Thoracic aorta (tissue), 2 donors: ENCODE data around the gene PISD. TPM values are rescaled to one million over a fixed set of nuclear protein-coding genes. Genes with fewer than 3 reads are reported as not detected.

Source experiments
- ATAC-seq: fragments of 150-250 bp; one replicate; pipeline ENCODE4 v1.8.0; 2017; ENCODE audit warnings: low read depth; ENCODE audit not compliant: insufficient number of reproducible peaks, low FRiP score
- DNase-seq: peaks from one replicate; pipeline ENCODE4 v3.0.0-alpha.2; 2020; ENCODE audit warnings: low spot score
- H3K27ac ChIP-seq, 2 donors: fragments of 200-600 bp; sonication (generic); 1 replicate in 1 of 2; 2 replicates in 1 of 2; pipeline ENCODE4 v1.5.1; 2016; ENCODE audit warnings: mild to moderate bottlenecking in 2 of 2, moderate library complexity in 2 of 2
- H3K27me3 ChIP-seq: fragments of 200-600 bp; sonication (generic); replicated peaks from 2 replicates; pipeline ENCODE4 v1.6.0; 2016; ENCODE audit warnings: mild to moderate bottlenecking; ENCODE audit not compliant: insufficient read depth
- H3K36me3 ChIP-seq: fragments of 200-600 bp; sonication (generic); one replicate; pipeline ENCODE4 v1.5.1; 2016
- H3K4me1 ChIP-seq, 2 donors: fragments of 200-600 bp; sonication (generic); 1 replicate in 1 of 2; 2 replicates in 1 of 2; pipeline versions ENCODE4 v1.5.1 to v1.6.0; 2016; ENCODE audit warnings: low read depth in 2 of 2, mild to moderate bottlenecking in 1 of 2; ENCODE audit not compliant: control insufficient read depth in 1 of 2
- H3K4me3 ChIP-seq: fragments of 200-600 bp; sonication (generic); 2 replicates; pipeline ENCODE4 v1.5.1; 2016; ENCODE audit warnings: mild to moderate bottlenecking
- H3K9me3 ChIP-seq: fragments of 200-600 bp; sonication (generic); 2 replicates; pipeline ENCODE4 v1.5.1; 2016
- total RNA-seq, 2 donors: library from RNA; depleted of rRNA; stranded (reverse); fragments of >200 nt; gene quantifications; one replicate each; pipeline versions ENCODE4 v1.1.0 to v1.2.3, GENCODE V29; 2016
- TF ChIP-seq, protein P1 (sequence below): fragments of 200-600 bp; sonication (generic); IDR thresholded peaks from one replicate; pipeline ENCODE4 v1.5.1; 2019; ENCODE audit warnings: antibody characterized with exemption

PISD gene
- total RNA-seq, 2 donors from 2014 or later = 41.4 to 54.9 TPM

- TF ChIP-seq, protein P1, sequence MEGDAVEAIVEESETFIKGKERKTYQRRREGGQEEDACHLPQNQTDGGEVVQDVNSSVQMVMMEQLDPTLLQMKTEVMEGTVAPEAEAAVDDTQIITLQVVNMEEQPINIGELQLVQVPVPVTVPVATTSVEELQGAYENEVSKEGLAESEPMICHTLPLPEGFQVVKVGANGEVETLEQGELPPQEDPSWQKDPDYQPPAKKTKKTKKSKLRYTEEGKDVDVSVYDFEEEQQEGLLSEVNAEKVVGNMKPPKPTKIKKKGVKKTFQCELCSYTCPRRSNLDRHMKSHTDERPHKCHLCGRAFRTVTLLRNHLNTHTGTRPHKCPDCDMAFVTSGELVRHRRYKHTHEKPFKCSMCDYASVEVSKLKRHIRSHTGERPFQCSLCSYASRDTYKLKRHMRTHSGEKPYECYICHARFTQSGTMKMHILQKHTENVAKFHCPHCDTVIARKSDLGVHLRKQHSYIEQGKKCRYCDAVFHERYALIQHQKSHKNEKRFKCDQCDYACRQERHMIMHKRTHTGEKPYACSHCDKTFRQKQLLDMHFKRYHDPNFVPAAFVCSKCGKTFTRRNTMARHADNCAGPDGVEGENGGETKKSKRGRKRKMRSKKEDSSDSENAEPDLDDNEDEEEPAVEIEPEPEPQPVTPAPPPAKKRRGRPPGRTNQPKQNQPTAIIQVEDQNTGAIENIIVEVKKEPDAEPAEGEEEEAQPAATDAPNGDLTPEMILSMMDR = no peak
- H3K27me3 ChIP-seq = no peaks in the 10 kb centered on the region
- H3K36me3 ChIP-seq = peaks cover 21% of the 10 kb centered on the region
- H3K4me3 ChIP-seq = no peak overlapping the region
- no peaks in the 10 kb centered on the region for H3K9me3 ChIP-seq
- H3K27ac ChIP-seq = no peak overlapping the region
- ATAC-seq (no peak), DNase-seq (no peak)
- no peaks in the 10 kb centered on the region for H3K4me1 ChIP-seq
Observed at GRCh38 chr22:31613904-31614296, 48.1 kb downstream of the PISD start.

GRCh38 chr22:31613286-31613903, 48.6 kb downstream of the PISD start:
- H3K36me3 ChIP-seq = peaks cover 16% of the 10 kb centered on the region
- TF ChIP-seq, protein P1 = no peak
- no peaks in the 10 kb centered on the region for H3K9me3 ChIP-seq
- no peak overlapping the region for H3K4me3 ChIP-seq
- H3K4me1 ChIP-seq = no peaks in the 10 kb centered on the region
- no peaks in the 10 kb centered on the region for H3K27me3 ChIP-seq
- ATAC-seq = no peak
- DNase-seq = no peak
- no peak overlapping the region for H3K27ac ChIP-seq

DNA sequence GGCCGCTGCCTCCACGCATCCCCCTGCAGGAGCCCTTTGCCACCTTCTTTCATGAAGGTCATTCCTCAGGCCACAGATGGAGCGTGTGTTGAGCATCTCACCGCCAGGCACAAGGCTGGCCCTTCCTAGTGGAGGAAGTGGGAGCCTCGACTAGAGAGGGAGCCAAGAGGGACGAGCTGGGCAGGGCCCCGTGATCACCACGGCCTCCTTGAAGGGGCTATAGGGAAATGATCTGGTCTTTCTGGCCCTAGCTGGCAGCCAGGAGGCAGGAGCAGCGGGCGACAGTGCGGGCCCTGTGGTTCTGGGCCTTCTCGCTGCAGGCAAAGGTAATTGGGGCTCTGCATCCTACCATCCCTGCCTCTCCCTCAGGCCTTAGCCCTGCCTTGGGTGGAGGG, 49.1 kb downstream of the PISD start:
- ATAC-seq (no peak), DNase-seq (no peak)
- Histone ChIP-seq H3K9me3 (no peaks in the 10 kb centered on the region), H3K4me1 (no peaks in the 10 kb centered on the region), H3K36me3 (peaks cover 16% of the 10 kb centered on the region), H3K4me3 (no peak overlapping the region), H3K27me3 (no peaks in the 10 kb centered on the region), H3K27ac (no peak overlapping the region)
- TF ChIP-seq, protein P1 = no peak

DNA sequence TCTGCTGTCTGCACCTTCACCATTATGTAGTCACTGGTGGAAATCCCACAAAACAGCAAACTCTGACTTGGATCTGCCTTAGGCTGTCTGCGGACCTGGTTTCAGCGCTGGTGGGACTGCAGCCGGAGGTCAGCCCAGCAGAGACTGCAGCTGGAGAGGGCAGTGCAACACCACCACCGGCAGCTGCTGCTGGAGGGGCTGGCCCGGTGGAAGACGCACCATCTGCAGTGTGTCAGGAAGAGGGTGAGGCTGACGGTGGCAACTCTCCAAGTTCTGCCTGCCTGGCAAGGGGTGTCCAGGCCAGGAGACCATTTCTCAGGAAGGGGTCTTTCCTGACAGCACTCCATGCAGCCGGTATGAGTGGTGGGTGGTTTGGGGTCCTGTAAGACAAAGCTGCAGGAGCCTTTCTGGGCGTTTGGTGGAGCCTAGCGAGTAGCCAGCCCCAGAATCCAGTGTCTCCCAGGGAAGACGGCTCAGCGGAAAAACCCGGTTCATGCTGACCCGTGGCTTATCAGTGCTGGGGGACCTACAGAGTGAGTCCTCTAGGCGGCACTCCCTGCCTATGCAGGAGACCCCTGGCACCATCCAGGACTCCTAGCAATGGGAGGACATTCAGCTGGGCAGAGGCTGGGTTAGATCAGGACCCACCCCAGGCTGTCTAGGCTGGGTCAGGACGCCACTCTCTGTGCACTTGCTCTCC, 50.8 kb downstream of the PISD start:
- Histone ChIP-seq H3K4me3 (no peak overlapping the region), H3K9me3 (no peaks in the 10 kb centered on the region), H3K36me3 (peaks cover 19% of the 10 kb centered on the region), H3K27ac (no peak overlapping the region), H3K4me1 (no peaks in the 10 kb centered on the region), H3K27me3 (no peaks in the 10 kb centered on the region)
- DNase-seq (no peak), ATAC-seq (no peak)
- TF ChIP-seq, protein P1 = no peak

DNA sequence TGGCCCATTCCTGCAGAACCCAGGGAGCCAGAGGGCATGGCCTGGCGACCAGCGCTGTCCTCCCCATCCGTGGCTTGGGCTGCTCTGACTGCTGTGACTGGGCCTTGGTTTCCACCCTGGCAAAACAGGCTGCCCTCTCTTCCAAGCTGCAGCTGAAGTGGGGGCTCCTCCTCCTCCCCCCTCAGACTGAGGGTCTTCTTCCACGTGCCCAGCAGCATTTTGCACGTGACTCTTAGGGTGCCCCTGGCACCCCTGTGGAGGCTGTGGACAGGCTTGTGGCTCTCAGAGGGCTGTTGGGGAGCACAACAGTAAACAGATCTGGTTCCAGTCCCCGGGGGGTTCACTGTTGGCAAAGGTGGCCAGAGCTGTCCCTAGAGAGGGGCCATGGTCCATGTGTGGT, 51.4 kb downstream of the PISD start:
- Histone ChIP-seq H3K4me3 (no peak overlapping the region), H3K27me3 (no peaks in the 10 kb centered on the region), H3K27ac (no peak overlapping the region), H3K9me3 (no peaks in the 10 kb centered on the region), H3K4me1 (no peaks in the 10 kb centered on the region), H3K36me3 (peaks cover 19% of the 10 kb centered on the region)
- no peak for ATAC-seq
- DNase-seq = no peak
- TF ChIP-seq, protein P1 = no peak
